Measurements from ENCODE around the gene CLEC11A. TPM values are rescaled to one million over a fixed set of nuclear protein-coding genes. Genes with fewer than 3 reads are reported as not detected.
"Not testable (repeated sequence)": the region's sequence is repeated elsewhere in the genome, so short reads cannot be mapped to it uniquely, and the experiment has no call there.

The CLEC11A gene
- total and polyA plus RNA-seq, 4 donors, result 2.4 to 11.0 (median 5.5) TPM

DNA sequence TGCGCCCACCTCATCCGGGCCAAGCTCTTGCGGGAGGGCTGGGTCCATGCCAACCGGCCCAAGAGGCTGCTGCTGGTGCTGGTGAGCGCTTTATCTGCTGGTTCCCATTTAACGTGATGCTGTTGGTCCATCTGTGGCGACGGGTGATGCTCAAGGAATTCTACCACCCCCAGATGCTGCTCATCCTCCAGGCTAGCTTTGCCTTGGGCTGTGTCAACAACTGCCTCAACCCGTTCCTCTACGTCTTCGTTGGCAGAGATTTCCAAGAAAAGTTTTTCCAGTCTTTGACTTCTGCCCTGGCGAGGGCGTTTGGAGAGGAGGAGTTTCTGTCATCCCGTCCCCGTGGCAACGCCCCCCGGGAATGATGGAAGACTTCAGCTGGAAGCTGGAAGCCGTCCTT lies 35.9 kb downstream of the CLEC11A start:
- DNase-seq (ENCODE audit: low spot score); H3K36me3 ChIP-seq (ENCODE audit: control insufficient read depth in 4 of 4, insufficient read depth in 3 of 4, low read depth in 1 of 4, low read length in 3 of 4); H3K4me3 ChIP-seq (ENCODE audit: low read depth in 1 of 3, low read length in 3 of 3); H3K4me1 ChIP-seq (ENCODE audit: control insufficient read depth in 4 of 4, insufficient read depth in 4 of 4, low read length in 3 of 4); H3K9me3 ChIP-seq (ENCODE audit: control insufficient read depth in 4 of 4, low read length in 3 of 4); H3K27me3 ChIP-seq (ENCODE audit: control insufficient read depth in 4 of 4, insufficient read depth in 4 of 4, low read length in 3 of 4); H3K9ac ChIP-seq (ENCODE audit: low read depth in 1 of 2, low read length in 2 of 2); H3K27ac ChIP-seq (ENCODE audit: low read depth in 1 of 2, low read length in 2 of 2): not testable (repeated sequence)
- 75% methylated on average over 17 of the region's 18 CpGs for WGBS

DNA sequence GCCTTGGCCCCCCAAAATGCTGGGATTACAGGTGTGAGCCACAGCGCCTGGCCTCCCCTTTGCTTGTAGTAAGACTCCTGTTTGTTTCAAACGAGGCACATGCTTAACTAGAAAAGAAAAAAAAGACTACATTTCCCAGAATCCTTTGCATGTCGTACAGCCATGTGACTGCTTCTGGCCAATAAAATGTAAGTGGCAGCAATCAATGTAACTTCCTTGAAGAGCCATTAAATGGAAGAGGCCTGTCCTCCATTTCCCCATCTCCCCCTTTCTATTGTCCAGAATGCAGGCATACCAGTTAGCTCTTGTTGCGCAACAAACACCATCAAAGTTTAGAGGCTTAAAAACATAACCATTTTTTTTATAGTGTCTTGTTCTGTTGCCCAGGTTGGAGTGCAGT lies 36.7 kb downstream of the CLEC11A start:
- Histone ChIP-seq H3K27me3 (ENCODE audit: control insufficient read depth in 4 of 4, insufficient read depth in 4 of 4, low read length in 3 of 4) (no peaks in the 10 kb centered on the region), H3K27ac (ENCODE audit: low read depth in 1 of 2, low read length in 2 of 2) (no peak overlapping the region), H3K4me3 (ENCODE audit: low read depth in 1 of 3, low read length in 3 of 3) (no peak overlapping the region), H3K36me3 (ENCODE audit: control insufficient read depth in 4 of 4, insufficient read depth in 3 of 4, low read depth in 1 of 4, low read length in 3 of 4) (no peaks in the 10 kb centered on the region), H3K4me1 (ENCODE audit: control insufficient read depth in 4 of 4, insufficient read depth in 4 of 4, low read length in 3 of 4) (no peaks in the 10 kb centered on the region), H3K9me3 (ENCODE audit: control insufficient read depth in 4 of 4, low read length in 3 of 4) (no peaks in the 10 kb centered on the region), H3K9ac (ENCODE audit: low read depth in 1 of 2, low read length in 2 of 2) (no peak overlapping the region)
- DNase-seq (ENCODE audit: low spot score), result no peak
- TF ChIP-seq, protein P1, sequence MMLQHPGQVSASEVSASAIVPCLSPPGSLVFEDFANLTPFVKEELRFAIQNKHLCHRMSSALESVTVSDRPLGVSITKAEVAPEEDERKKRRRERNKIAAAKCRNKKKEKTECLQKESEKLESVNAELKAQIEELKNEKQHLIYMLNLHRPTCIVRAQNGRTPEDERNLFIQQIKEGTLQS (IDR thresholded peaks at IDR 0.05), result no peak
- TF ChIP-seq YY1 (IDR thresholded peaks at IDR 0.05), result no peak
- TF ChIP-seq, protein P2, sequence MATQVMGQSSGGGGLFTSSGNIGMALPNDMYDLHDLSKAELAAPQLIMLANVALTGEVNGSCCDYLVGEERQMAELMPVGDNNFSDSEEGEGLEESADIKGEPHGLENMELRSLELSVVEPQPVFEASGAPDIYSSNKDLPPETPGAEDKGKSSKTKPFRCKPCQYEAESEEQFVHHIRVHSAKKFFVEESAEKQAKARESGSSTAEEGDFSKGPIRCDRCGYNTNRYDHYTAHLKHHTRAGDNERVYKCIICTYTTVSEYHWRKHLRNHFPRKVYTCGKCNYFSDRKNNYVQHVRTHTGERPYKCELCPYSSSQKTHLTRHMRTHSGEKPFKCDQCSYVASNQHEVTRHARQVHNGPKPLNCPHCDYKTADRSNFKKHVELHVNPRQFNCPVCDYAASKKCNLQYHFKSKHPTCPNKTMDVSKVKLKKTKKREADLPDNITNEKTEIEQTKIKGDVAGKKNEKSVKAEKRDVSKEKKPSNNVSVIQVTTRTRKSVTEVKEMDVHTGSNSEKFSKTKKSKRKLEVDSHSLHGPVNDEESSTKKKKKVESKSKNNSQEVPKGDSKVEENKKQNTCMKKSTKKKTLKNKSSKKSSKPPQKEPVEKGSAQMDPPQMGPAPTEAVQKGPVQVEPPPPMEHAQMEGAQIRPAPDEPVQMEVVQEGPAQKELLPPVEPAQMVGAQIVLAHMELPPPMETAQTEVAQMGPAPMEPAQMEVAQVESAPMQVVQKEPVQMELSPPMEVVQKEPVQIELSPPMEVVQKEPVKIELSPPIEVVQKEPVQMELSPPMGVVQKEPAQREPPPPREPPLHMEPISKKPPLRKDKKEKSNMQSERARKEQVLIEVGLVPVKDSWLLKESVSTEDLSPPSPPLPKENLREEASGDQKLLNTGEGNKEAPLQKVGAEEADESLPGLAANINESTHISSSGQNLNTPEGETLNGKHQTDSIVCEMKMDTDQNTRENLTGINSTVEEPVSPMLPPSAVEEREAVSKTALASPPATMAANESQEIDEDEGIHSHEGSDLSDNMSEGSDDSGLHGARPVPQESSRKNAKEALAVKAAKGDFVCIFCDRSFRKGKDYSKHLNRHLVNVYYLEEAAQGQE (IDR thresholded peaks at IDR 0.05), result no peak
- TF ChIP-seq, protein P3, sequence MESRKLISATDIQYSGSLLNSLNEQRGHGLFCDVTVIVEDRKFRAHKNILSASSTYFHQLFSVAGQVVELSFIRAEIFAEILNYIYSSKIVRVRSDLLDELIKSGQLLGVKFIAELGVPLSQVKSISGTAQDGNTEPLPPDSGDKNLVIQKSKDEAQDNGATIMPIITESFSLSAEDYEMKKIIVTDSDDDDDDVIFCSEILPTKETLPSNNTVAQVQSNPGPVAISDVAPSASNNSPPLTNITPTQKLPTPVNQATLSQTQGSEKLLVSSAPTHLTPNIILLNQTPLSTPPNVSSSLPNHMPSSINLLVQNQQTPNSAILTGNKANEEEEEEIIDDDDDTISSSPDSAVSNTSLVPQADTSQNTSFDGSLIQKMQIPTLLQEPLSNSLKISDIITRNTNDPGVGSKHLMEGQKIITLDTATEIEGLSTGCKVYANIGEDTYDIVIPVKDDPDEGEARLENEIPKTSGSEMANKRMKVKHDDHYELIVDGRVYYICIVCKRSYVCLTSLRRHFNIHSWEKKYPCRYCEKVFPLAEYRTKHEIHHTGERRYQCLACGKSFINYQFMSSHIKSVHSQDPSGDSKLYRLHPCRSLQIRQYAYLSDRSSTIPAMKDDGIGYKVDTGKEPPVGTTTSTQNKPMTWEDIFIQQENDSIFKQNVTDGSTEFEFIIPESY (IDR thresholded peaks at IDR 0.05), result no peak
- TF ChIP-seq HNF4G (IDR thresholded peaks at IDR 0.05), result no peak
- TF ChIP-seq RAD21 (IDR thresholded peaks at IDR 0.05), result no peak
- no peak for TF ChIP-seq NR2F2 (IDR thresholded peaks at IDR 0.05)
- TF ChIP-seq JUND (IDR thresholded peaks at IDR 0.05), result no peak
- TF ChIP-seq FOXA1 (IDR thresholded peaks at IDR 0.05), result no peak
- TF ChIP-seq, protein P4, sequence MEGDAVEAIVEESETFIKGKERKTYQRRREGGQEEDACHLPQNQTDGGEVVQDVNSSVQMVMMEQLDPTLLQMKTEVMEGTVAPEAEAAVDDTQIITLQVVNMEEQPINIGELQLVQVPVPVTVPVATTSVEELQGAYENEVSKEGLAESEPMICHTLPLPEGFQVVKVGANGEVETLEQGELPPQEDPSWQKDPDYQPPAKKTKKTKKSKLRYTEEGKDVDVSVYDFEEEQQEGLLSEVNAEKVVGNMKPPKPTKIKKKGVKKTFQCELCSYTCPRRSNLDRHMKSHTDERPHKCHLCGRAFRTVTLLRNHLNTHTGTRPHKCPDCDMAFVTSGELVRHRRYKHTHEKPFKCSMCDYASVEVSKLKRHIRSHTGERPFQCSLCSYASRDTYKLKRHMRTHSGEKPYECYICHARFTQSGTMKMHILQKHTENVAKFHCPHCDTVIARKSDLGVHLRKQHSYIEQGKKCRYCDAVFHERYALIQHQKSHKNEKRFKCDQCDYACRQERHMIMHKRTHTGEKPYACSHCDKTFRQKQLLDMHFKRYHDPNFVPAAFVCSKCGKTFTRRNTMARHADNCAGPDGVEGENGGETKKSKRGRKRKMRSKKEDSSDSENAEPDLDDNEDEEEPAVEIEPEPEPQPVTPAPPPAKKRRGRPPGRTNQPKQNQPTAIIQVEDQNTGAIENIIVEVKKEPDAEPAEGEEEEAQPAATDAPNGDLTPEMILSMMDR (IDR thresholded peaks at IDR 0.05; ENCODE audit: low read depth, low read length, missing input control), result no peak
- no peak for TF ChIP-seq FOXA2 (IDR thresholded peaks at IDR 0.05)
- TF ChIP-seq GABPA (IDR thresholded peaks at IDR 0.05 in 1 of 2, conservative IDR thresholded peaks at IDR 0.05 in 1 of 2), result no peak
- TF ChIP-seq EGR1 (IDR thresholded peaks at IDR 0.05; ENCODE audit: low read depth in 2 of 2), result no peak
- WGBS, result 70% methylated on average over 4 of the region's 4 CpGs

DNA sequence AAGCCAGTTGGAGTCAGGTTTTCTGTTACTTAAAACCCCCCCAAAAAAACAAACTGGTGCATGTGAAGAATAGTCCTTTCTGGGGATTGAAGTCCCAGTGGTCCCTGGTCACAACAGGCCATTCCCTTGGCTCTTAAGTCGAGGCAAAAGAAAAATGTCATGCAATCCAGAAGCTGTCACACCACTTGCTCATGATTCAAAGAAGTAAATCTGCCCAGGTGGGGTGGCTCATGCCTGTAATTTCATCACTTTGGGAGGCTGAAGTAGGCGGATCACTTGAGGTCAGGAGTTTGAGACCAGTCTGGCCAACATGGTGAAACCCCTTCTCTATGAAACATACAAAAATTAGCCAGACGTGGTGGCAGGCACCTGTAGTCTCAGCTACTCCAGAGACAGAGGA lies 38.3 kb downstream of the CLEC11A start:
- H3K9me3 ChIP-seq (ENCODE audit: control insufficient read depth in 4 of 4, low read length in 3 of 4); H3K9ac ChIP-seq (ENCODE audit: low read depth in 1 of 2, low read length in 2 of 2); DNase-seq (ENCODE audit: low spot score); H3K4me3 ChIP-seq (ENCODE audit: low read depth in 1 of 3, low read length in 3 of 3); H3K4me1 ChIP-seq (ENCODE audit: control insufficient read depth in 4 of 4, insufficient read depth in 4 of 4, low read length in 3 of 4); H3K27ac ChIP-seq (ENCODE audit: low read depth in 1 of 2, low read length in 2 of 2); H3K36me3 ChIP-seq (ENCODE audit: control insufficient read depth in 4 of 4, insufficient read depth in 3 of 4, low read depth in 1 of 4, low read length in 3 of 4); H3K27me3 ChIP-seq (ENCODE audit: control insufficient read depth in 4 of 4, insufficient read depth in 4 of 4, low read length in 3 of 4): not testable (repeated sequence)
- WGBS, result 54% methylated on average over 3 of the region's 3 CpGs

DNA sequence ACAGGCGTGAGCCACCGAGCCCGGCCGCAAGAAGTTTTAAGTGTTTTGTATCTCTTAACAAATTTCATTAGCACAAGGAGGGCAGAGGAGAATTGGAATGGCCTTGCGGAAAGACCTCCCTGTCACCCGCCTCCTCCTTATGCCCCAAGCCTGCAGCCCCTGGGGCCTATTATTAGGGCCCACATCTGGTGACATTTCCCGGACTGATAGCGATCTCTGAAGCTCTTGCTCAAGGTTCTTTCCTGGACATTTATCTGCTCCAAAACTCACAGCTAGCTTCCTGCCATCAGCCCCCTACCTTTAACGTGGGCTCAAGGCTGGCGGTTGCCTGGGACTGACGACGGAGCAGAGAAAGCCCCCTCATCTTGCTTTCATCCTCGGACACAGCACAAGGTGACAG lies 40.4 kb downstream of the CLEC11A start:
- not testable (repeated sequence) for H3K27me3 ChIP-seq (ENCODE audit: control insufficient read depth in 4 of 4, insufficient read depth in 4 of 4, low read length in 3 of 4); H3K4me3 ChIP-seq (ENCODE audit: low read depth in 1 of 3, low read length in 3 of 3); DNase-seq (ENCODE audit: low spot score); H3K4me1 ChIP-seq (ENCODE audit: control insufficient read depth in 4 of 4, insufficient read depth in 4 of 4, low read length in 3 of 4); H3K36me3 ChIP-seq (ENCODE audit: control insufficient read depth in 4 of 4, insufficient read depth in 3 of 4, low read depth in 1 of 4, low read length in 3 of 4); H3K9ac ChIP-seq (ENCODE audit: low read depth in 1 of 2, low read length in 2 of 2); H3K27ac ChIP-seq (ENCODE audit: low read depth in 1 of 2, low read length in 2 of 2); H3K9me3 ChIP-seq (ENCODE audit: control insufficient read depth in 4 of 4, low read length in 3 of 4)
- WGBS, result 72% methylated on average over 13 of the region's 13 CpGs

Data from liver (tissue), 9 donors.